GM21717 (cell line): Measurements from ENCODE around the gene RAB3GAP2.
A peak's percentile ranks its signal among the peaks of the same experiment; 100 is the strongest.
"Not testable (repeated sequence)": the region's sequence is repeated elsewhere in the genome, so short reads cannot be mapped to it uniquely, and the experiment has no call there.

Experiments
- ATAC-seq: cut with Tn5 transposase; IDR thresholded peaks from one replicate; pipeline ENCODE4 v1.9.1; 2021; ENCODE audit warnings: mild to moderate bottlenecking, moderate library complexity; ENCODE audit not compliant: unreplicated experiment

Gene RAB3GAP2

GRCh38 chr1:220239966-220240365 lies 32.3 kb downstream of the RAB3GAP2 start:
- no peak for ATAC-seq

- no peak for ATAC-seq
These were observed 33.0 kb downstream of the RAB3GAP2 start for GRCh38 chr1:220239213-220239612.

- ATAC-seq, result not testable (repeated sequence)
These were observed 36.0 kb downstream of the RAB3GAP2 start for GRCh38 chr1:220236278-220236677.

GRCh38 chr1:220235462-220235861 lies 36.8 kb downstream of the RAB3GAP2 start:
- ATAC-seq, result no peak

- ATAC-seq, result no peak
These were observed 38.3 kb downstream of the RAB3GAP2 start for GRCh38 chr1:220233927-220234326.

- ATAC-seq, result no peak
These were observed 42.5 kb downstream of the RAB3GAP2 start for GRCh38 chr1:220229771-220230170.

- no peak for ATAC-seq
These were observed 44.9 kb downstream of the RAB3GAP2 start for GRCh38 chr1:220227393-220227792.

- no peak for ATAC-seq
These were observed 45.5 kb downstream of the RAB3GAP2 start for GRCh38 chr1:220226752-220227151.

- ATAC-seq, result no peak
These were observed 46.3 kb downstream of the RAB3GAP2 start for GRCh38 chr1:220225957-220226356.

GRCh38 chr1:220224611-220225124 lies 47.6 kb downstream of the RAB3GAP2 start:
- no peak for ATAC-seq

GRCh38 chr1:220224033-220224432 lies 48.2 kb downstream of the RAB3GAP2 start:
- ATAC-seq, result no peak

GRCh38 chr1:220222939-220223338 lies 49.3 kb downstream of the RAB3GAP2 start:
- ATAC-seq, result peak; percentile 18

GRCh38 chr1:220221670-220222069 lies 50.6 kb downstream of the RAB3GAP2 start:
- no peak for ATAC-seq

GRCh38 chr1:220221269-220221668 lies 51.0 kb downstream of the RAB3GAP2 start:
- no peak for ATAC-seq

GRCh38 chr1:220220699-220221040 lies 51.6 kb downstream of the RAB3GAP2 start:
- ATAC-seq, result peak; percentile 19

GRCh38 chr1:220219865-220220698 lies 52.2 kb downstream of the RAB3GAP2 start:
- peak; percentile 62 for ATAC-seq

GRCh38 chr1:220219136-220219442 lies 53.2 kb downstream of the RAB3GAP2 start:
- no peak for ATAC-seq

- ATAC-seq, result peak; percentile 35
These were observed 53.7 kb downstream of the RAB3GAP2 start for GRCh38 chr1:220218397-220219135.

GRCh38 chr1:220217383-220217988 lies 54.8 kb downstream of the RAB3GAP2 start:
- no peak for ATAC-seq

- ATAC-seq, result no peak
These were observed 58.8 kb downstream of the RAB3GAP2 start for GRCh38 chr1:220213382-220213983.

- ATAC-seq, result no peak
These were observed 64.8 kb downstream of the RAB3GAP2 start for GRCh38 chr1:220207411-220207810.
